Astrocyte (in vitro differentiated cells and primary cell): Measurements from ENCODE around the gene HYPK.
"Not testable (repeated sequence)": the region's sequence is repeated elsewhere in the genome, so short reads cannot be mapped to it uniquely, and the experiment has no call there.

Source experiments
- CTCF ChIP-seq: IDR thresholded peaks from 2 replicates; pipeline ENCODE4 v1.5.1; 2011; ENCODE audit warnings: low read depth, mild to moderate bottlenecking, inconsistent platforms, low read length, moderate library complexity; ENCODE audit not compliant: insufficient read depth
- EZH2 ChIP-seq: IDR thresholded peaks from 2 replicates; pipeline ENCODE4 v1.6.1; 2012; ENCODE audit warnings: mild to moderate bottlenecking, low read length, inconsistent platforms; ENCODE audit not compliant: insufficient read depth

GRCh38 chr15:43832485-43832884 is 32.1 kb downstream of the HYPK start:
- not testable (repeated sequence) for TF ChIP-seq CTCF, EZH2
